HepG2 (cell line): ENCODE results near the gene WSCD2. TPM values are rescaled to one million over a fixed set of nuclear protein-coding genes. Genes with fewer than 3 reads are reported as not detected.

ENCODE experiments used
- ATAD3A ChIP-seq: sonication (generic); formaldehyde crosslinking; IDR thresholded peaks from 2 replicates; pipeline ENCODE4 v1.4.0; 2020; ENCODE audit warnings: missing genetic modification reagents
- LRRFIP1 ChIP-seq: sonication (generic); formaldehyde crosslinking; conservative IDR thresholded peaks from 2 replicates; pipeline ENCODE4 v1.4.0; 2020; ENCODE audit warnings: missing genetic modification reagents
- SNAI1 ChIP-seq: sonication (generic); formaldehyde crosslinking; IDR thresholded peaks from 2 replicates; pipeline ENCODE4 v1.5.0; 2020; ENCODE audit warnings: mild to moderate bottlenecking, missing genetic modification reagents, borderline replicate concordance
- TAF15 ChIP-seq: fragments of 200-400 bp; formaldehyde crosslinking; IDR thresholded peaks from one replicate; pipeline ENCODE4 v1.6.1; 2018; ENCODE audit warnings: mild to moderate bottlenecking, low read depth, low read length; ENCODE audit not compliant: poor library complexity, severe bottlenecking
- TBX3 ChIP-seq: fragments of 450-650 bp; IDR thresholded peaks from 2 replicates; pipeline ENCODE4 v1.6.1; 2017; ENCODE audit warnings: antibody characterized with exemption, mild to moderate bottlenecking, inconsistent platforms, borderline replicate concordance
- ZBTB33 ChIP-seq: sonication (generic); formaldehyde crosslinking; IDR thresholded peaks from 2 replicates; pipeline ENCODE4 v1.4.0; 2020; ENCODE audit warnings: missing genetic modification reagents
- ZKSCAN5 ChIP-seq: sonication (generic); formaldehyde crosslinking; IDR thresholded peaks from 2 replicates; pipeline ENCODE4 v1.5.1; 2020; ENCODE audit warnings: mild to moderate bottlenecking, missing genetic modification reagents
- ZNF574 ChIP-seq: sonication (generic); formaldehyde crosslinking; IDR thresholded peaks from 2 replicates; pipeline ENCODE4 v1.4.0; 2020; ENCODE audit warnings: missing genetic modification reagents
- polyA plus RNA-seq, 8 experiments: library from polyadenylated mRNA; depleted of rRNA in 3 of 8; stranded (reverse) in 7 of 8; unstranded in 1 of 8; fragments of >200 nt; fragmentation: Illumina TruSeq in 4 of 8; extraction: Trizol in 4 of 8; gene quantifications; 2 replicates each; pipeline versions ENCODE4 v1.2.1 to v1.2.3, GENCODE V29; 2011 to 2016; ENCODE audit warnings: low read depth in 4 of 8, missing spikeins in 1 of 8, mixed read lengths in 1 of 8; ENCODE audit not compliant: insufficient read depth in 1 of 8
- total RNA-seq, 5 experiments: library from RNA; depleted of rRNA; stranded (reverse); fragments of >200 nt; fragmentation: Illumina TruSeq; extraction: Trizol; gene quantifications; 2 replicates each; pipeline ENCODE4 v1.2.3, GENCODE V29; 2016; ENCODE audit warnings: low read depth in 1 of 5

WSCD2 gene
- total and polyA plus RNA-seq, 2 of the 13 experiments (the other 11 are each of a cell fraction or from before 2014, with no cell fraction given): not detected

- TF ChIP-seq LRRFIP1 (CRISPR knock-in tag) (no peak), ZNF574 (no peak), ATAD3A (CRISPR knock-in tag) (no peak), TBX3 (no peak), SNAI1 (CRISPR knock-in tag) (no peak), ZBTB33 (CRISPR knock-in tag) (no peak), TAF15 (no peak), ZKSCAN5 (CRISPR knock-in tag) (no peak)
These were observed 118.0 kb downstream of the WSCD2 start (continued) for GRCh38 chr12:108247130-108247529.
